Measurements from ENCODE around the gene DNAH12. TPM values are rescaled to one million over a fixed set of nuclear protein-coding genes. Genes with fewer than 3 reads are reported as not detected.

DNAH12 gene, protein sequence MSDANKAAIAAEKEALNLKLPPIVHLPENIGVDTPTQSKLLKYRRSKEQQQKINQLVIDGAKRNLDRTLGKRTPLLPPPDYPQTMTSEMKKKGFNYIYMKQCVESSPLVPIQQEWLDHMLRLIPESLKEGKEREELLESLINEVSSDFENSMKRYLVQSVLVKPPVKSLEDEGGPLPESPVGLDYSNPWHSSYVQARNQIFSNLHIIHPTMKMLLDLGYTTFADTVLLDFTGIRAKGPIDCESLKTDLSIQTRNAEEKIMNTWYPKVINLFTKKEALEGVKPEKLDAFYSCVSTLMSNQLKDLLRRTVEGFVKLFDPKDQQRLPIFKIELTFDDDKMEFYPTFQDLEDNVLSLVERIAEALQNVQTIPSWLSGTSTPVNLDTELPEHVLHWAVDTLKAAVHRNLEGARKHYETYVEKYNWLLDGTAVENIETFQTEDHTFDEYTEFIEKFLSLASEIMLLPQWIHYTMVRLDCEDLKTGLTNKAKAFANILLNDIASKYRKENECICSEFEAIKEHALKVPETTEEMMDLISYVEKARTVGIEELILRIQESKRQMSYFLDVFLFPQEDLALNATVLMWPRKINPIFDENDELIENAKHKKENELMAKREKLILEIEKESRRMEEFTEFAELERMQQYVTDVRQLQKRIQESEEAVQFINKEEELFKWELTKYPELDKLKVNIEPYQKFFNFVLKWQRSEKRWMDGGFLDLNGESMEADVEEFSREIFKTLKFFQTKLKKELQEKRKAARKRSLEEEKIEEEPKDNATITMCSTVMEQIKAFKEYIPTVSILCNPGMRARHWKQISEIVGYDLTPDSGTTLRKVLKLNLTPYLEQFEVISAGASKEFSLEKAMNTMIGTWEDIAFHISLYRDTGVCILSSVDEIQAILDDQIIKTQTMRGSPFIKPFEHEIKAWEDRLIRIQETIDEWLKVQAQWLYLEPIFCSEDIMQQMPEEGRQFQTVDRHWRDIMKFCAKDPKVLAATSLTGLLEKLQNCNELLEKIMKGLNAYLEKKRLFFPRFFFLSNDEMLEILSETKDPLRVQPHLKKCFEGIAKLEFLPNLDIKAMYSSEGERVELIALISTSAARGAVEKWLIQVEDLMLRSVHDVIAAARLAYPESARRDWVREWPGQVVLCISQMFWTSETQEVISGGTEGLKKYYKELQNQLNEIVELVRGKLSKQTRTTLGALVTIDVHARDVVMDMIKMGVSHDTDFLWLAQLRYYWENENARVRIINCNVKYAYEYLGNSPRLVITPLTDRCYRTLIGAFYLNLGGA (N-terminal part only)
- total RNA-seq (2014; rRNA removed; shearing (Covaris generic)), result 0.27 TPM in 1 of 2 replicates, not detected in the other
- not detected in 2 replicates for polyA plus RNA-seq (2016; fragmentation: Nextera tagmentation; extraction: Ambion mirVana)
- long read RNA-seq, result 0 reads

DNA sequence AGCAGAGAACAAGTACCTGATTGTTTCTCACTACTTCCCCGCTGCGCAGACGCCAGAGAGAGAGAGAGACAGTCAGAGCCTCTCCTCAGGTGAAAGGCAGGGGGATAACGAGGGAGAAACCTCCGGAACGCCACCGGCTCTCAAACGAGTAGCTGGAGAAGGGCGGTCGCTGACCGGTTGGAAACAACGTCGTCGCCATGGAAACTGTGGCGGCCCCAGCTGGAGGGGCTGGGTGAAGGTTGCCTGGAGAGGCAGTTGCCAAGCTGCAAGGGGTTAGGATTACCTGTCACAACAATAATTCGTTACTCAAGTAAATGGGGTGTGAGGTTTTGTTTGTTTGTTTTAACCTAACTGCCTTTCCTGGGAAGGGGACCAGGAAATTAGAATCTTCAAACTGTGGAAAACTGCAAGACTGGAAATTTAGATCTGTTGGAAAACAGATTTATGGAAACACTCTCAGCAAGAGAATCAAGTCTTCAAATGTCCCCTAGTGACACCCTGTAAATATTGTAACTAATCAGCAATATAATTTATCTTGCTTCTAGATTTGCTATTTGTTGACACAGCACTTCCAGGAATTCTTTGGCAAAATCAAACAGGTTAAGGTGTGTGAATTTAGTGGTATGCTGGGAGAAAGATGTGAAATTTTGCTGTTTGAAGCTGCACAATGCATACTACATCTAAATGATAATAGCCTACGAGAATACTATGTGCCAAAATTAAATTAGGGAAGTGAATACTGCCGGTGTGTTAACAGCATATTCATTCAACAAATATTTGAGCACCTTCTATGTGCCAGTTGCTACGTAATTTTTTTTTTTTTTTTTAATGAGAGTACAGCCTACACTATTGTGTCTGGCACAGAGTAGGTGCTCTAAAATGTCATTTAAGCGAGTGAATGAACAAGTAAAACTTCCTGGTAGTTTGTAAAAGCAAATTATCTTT, at the start of gene DNAH12:
Gene DNAH12 (minus strand): TSS at position 164 of the 945 bp plus-strand sequence. CDS start 1,474 bp downstream, outside the sequence.
- Histone ChIP-seq H3K4me3 (peak within 1 kb of the TSS; percentile 45), H3F3A (replicated peaks; ENCODE audit: low read depth) (no peaks in the 10 kb centered on the region), H3K9me2 (ENCODE audit: insufficient read depth) (no peaks in the 10 kb centered on the region), H3K4me1 (ENCODE audit: insufficient read depth) (peaks cover 10% of the 10 kb centered on the region), H3K27me3 (ENCODE audit: insufficient read depth) (no peaks in the 10 kb centered on the region), H4K20me1 (replicated peaks; ENCODE audit: insufficient read depth) (no peaks in the 10 kb centered on the region), H3K27ac (ENCODE audit: low read depth) (0 out of 2 replicates have a peak within 1 kb of the TSS, but pooled peaks have one; percentile 45), H3K79me2 (replicated peaks; ENCODE audit: insufficient read depth) (no peaks in the 10 kb centered on the region), H2AFZ (peak within 1 kb of the TSS; percentile 87), H3K36me3 (ENCODE audit: insufficient read depth) (no peaks in the 10 kb centered on the region), H3K4me2 (peak within 1 kb of the TSS; percentile 68)
- peaks cover 9% of the 10 kb centered on the region for H3K4me1 Mint-ChIP-seq
- no peaks in the 10 kb centered on the region for H3K36me3 Mint-ChIP-seq (ENCODE audit: low read depth)
- H3K27me3 Mint-ChIP-seq (ENCODE audit: insufficient read depth, low read depth, poor library complexity), result peaks cover 5% of the 10 kb centered on the region
- H3K27ac Mint-ChIP-seq, result peak within 1 kb of the TSS; percentile 38; the same call in 1 of the 2 replicates
- DNase-seq (ENCODE audit: low spot score) (peak; percentile 97), ATAC-seq (peak; percentile 100)
- H3K4me3 Mint-ChIP-seq, result peak within 1 kb of the TSS; percentile 62
- no peaks in the 10 kb centered on the region for H3K9me3 Mint-ChIP-seq
- TF ChIP-seq NANOG (IDR thresholded peaks at IDR 0.05; ENCODE audit: borderline replicate concordance), result no peak
- no peak for TF ChIP-seq JUNB (IDR thresholded peaks at IDR 0.05; ENCODE audit: unreplicated experiment)
- no peak for TF ChIP-seq STAT1 (IDR thresholded peaks at IDR 0.05; ENCODE audit: unreplicated experiment)
- TF ChIP-seq ZNF114 (CRISPR knock-in tag; IDR thresholded peaks at IDR 0.05), result no peak
- TF ChIP-seq, protein P1, sequence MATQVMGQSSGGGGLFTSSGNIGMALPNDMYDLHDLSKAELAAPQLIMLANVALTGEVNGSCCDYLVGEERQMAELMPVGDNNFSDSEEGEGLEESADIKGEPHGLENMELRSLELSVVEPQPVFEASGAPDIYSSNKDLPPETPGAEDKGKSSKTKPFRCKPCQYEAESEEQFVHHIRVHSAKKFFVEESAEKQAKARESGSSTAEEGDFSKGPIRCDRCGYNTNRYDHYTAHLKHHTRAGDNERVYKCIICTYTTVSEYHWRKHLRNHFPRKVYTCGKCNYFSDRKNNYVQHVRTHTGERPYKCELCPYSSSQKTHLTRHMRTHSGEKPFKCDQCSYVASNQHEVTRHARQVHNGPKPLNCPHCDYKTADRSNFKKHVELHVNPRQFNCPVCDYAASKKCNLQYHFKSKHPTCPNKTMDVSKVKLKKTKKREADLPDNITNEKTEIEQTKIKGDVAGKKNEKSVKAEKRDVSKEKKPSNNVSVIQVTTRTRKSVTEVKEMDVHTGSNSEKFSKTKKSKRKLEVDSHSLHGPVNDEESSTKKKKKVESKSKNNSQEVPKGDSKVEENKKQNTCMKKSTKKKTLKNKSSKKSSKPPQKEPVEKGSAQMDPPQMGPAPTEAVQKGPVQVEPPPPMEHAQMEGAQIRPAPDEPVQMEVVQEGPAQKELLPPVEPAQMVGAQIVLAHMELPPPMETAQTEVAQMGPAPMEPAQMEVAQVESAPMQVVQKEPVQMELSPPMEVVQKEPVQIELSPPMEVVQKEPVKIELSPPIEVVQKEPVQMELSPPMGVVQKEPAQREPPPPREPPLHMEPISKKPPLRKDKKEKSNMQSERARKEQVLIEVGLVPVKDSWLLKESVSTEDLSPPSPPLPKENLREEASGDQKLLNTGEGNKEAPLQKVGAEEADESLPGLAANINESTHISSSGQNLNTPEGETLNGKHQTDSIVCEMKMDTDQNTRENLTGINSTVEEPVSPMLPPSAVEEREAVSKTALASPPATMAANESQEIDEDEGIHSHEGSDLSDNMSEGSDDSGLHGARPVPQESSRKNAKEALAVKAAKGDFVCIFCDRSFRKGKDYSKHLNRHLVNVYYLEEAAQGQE (IDR thresholded peaks at IDR 0.05; ENCODE audit: unreplicated experiment), result no peak
- TF ChIP-seq, protein P2, sequence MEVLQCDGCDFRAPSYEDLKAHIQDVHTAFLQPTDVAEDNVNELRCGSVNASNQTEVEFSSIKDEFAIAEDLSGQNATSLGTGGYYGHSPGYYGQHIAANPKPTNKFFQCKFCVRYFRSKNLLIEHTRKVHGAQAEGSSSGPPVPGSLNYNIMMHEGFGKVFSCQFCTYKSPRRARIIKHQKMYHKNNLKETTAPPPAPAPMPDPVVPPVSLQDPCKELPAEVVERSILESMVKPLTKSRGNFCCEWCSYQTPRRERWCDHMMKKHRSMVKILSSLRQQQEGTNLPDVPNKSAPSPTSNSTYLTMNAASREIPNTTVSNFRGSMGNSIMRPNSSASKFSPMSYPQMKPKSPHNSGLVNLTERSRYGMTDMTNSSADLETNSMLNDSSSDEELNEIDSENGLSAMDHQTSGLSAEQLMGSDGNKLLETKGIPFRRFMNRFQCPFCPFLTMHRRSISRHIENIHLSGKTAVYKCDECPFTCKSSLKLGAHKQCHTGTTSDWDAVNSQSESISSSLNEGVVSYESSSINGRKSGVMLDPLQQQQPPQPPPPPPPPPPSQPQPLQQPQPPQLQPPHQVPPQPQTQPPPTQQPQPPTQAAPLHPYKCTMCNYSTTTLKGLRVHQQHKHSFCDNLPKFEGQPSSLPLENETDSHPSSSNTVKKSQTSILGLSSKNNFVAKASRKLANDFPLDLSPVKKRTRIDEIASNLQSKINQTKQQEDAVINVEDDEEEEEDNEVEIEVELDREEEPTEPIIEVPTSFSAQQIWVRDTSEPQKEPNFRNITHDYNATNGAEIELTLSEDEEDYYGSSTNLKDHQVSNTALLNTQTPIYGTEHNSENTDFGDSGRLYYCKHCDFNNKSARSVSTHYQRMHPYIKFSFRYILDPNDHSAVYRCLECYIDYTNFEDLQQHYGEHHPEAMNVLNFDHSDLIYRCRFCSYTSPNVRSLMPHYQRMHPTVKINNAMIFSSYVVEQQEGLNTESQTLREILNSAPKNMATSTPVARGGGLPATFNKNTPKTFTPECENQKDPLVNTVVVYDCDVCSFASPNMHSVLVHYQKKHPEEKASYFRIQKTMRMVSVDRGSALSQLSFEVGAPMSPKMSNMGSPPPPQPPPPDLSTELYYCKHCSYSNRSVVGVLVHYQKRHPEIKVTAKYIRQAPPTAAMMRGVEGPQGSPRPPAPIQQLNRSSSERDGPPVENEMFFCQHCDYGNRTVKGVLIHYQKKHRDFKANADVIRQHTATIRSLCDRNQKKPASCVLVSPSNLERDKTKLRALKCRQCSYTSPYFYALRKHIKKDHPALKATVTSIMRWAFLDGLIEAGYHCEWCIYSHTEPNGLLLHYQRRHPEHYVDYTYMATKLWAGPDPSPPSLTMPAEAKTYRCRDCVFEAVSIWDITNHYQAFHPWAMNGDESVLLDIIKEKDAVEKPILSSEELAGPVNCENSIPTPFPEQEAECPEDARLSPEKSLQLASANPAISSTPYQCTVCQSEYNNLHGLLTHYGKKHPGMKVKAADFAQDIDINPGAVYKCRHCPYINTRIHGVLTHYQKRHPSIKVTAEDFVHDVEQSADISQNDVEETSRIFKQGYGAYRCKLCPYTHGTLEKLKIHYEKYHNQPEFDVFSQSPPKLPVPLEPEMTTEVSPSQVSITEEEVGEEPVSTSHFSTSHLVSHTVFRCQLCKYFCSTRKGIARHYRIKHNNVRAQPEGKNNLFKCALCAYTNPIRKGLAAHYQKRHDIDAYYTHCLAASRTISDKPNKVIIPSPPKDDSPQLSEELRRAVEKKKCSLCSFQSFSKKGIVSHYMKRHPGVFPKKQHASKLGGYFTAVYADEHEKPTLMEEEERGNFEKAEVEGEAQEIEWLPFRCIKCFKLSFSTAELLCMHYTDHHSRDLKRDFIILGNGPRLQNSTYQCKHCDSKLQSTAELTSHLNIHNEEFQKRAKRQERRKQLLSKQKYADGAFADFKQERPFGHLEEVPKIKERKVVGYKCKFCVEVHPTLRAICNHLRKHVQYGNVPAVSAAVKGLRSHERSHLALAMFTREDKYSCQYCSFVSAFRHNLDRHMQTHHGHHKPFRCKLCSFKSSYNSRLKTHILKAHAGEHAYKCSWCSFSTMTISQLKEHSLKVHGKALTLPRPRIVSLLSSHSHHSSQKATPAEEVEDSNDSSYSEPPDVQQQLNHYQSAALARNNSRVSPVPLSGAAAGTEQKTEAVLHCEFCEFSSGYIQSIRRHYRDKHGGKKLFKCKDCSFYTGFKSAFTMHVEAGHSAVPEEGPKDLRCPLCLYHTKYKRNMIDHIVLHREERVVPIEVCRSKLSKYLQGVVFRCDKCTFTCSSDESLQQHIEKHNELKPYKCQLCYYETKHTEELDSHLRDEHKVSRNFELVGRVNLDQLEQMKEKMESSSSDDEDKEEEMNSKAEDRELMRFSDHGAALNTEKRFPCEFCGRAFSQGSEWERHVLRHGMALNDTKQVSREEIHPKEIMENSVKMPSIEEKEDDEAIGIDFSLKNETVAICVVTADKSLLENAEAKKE (CRISPR knock-in tag; IDR thresholded peaks at IDR 0.05), result no peak
- TF ChIP-seq, protein P3, sequence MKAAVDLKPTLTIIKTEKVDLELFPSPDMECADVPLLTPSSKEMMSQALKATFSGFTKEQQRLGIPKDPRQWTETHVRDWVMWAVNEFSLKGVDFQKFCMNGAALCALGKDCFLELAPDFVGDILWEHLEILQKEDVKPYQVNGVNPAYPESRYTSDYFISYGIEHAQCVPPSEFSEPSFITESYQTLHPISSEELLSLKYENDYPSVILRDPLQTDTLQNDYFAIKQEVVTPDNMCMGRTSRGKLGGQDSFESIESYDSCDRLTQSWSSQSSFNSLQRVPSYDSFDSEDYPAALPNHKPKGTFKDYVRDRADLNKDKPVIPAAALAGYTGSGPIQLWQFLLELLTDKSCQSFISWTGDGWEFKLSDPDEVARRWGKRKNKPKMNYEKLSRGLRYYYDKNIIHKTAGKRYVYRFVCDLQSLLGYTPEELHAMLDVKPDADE (IDR thresholded peaks at IDR 0.05), result no peak
- no peak for TF ChIP-seq EZH2 (IDR thresholded peaks at IDR 0.05; ENCODE audit: low read depth, unreplicated experiment)
- TF ChIP-seq ZNF331 (CRISPR knock-in tag; IDR thresholded peaks at IDR 0.05; ENCODE audit: low read depth), result no peak

All from GM23338 (cell line).